Neural cell (in vitro differentiated cells): ENCODE data around the gene PSMG3. TPM values are rescaled to one million over a fixed set of nuclear protein-coding genes. Genes with fewer than 3 reads are reported as not detected.

Source experiments
- H2AFZ ChIP-seq: fragments of 200-600, 300-800 bp; sonication (generic), shearing (Covaris generic); 2 replicates; pipeline ENCODE4 v1.6.0; 2014; ENCODE audit warnings: low read depth, mild to moderate bottlenecking, antibody characterized with exemption, low read length, moderate library complexity
- H3F3A ChIP-seq: fragments of 200-600 bp; shearing (Covaris generic); 2 replicates; pipeline ENCODE4 v1.6.1; 2016; ENCODE audit warnings: mild to moderate bottlenecking, moderate library complexity, mixed read lengths, antibody characterized with exemption, low read length; ENCODE audit not compliant: insufficient read depth, poor library complexity, severe bottlenecking
- H3K27ac ChIP-seq: fragments of 200-600, 300-800 bp; sonication (generic), shearing (Covaris generic); 2 replicates; pipeline ENCODE4 v1.5.1; 2014; ENCODE audit warnings: mild to moderate bottlenecking, low read length, moderate library complexity
- H3K27me3 ChIP-seq: fragments of 300-800, 200-600 bp; sonication (generic), shearing (Covaris generic); 2 replicates; pipeline ENCODE4 v1.6.0; 2014; ENCODE audit warnings: mild to moderate bottlenecking, low read depth, low read length, moderate library complexity; ENCODE audit not compliant: insufficient read depth
- H3K36me3 ChIP-seq: fragments of 300-800, 200-600 bp; sonication (generic), shearing (Covaris generic); 2 replicates; pipeline ENCODE4 v1.5.1; 2014; ENCODE audit warnings: mild to moderate bottlenecking, antibody characterized with exemption, low read length, moderate library complexity; ENCODE audit not compliant: insufficient read depth
- H3K4me2 ChIP-seq: fragments of 300-800, 200-600 bp; sonication (generic), shearing (Covaris generic); 2 replicates; pipeline ENCODE4 v1.6.0; 2014; ENCODE audit warnings: mild to moderate bottlenecking, low read length
- H3K4me3 ChIP-seq: fragments of 300-800, 200-600 bp; sonication (generic), shearing (Covaris generic); 2 replicates; pipeline ENCODE4 v1.5.1; 2014; ENCODE audit warnings: mild to moderate bottlenecking, low read length, moderate library complexity
- H3K79me2 ChIP-seq: fragments of 200-600 bp; shearing (Covaris generic); replicated peaks from 2 replicates; pipeline ENCODE4 v1.6.0; 2014; ENCODE audit warnings: mild to moderate bottlenecking, low read length, moderate library complexity; ENCODE audit not compliant: insufficient read depth
- H3K9ac ChIP-seq: fragments of 300-800, 200-600 bp; sonication (generic), shearing (Covaris generic); 2 replicates; pipeline ENCODE4 v1.6.1; 2016; ENCODE audit warnings: mild to moderate bottlenecking, low read length, mixed read lengths
- H3K9me2 ChIP-seq: fragments of 200-600 bp; shearing (Covaris generic); 2 replicates; pipeline ENCODE4 v1.6.1; 2016; ENCODE audit warnings: mild to moderate bottlenecking, low read length, mixed read lengths; ENCODE audit not compliant: insufficient read depth
- H3K9me3 ChIP-seq: fragments of 200-600, 300-800 bp; sonication (generic), shearing (Covaris generic); 2 replicates; pipeline ENCODE4 v1.6.1; 2016; ENCODE audit warnings: mild to moderate bottlenecking, mixed run types, low read length, moderate library complexity, mixed read lengths
- H4K20me1 ChIP-seq: fragments of 200-600 bp; shearing (Covaris generic); 2 replicates; pipeline ENCODE4 v1.6.1; 2016; ENCODE audit warnings: mild to moderate bottlenecking, mixed run types; ENCODE audit not compliant: insufficient read depth
- EP300 ChIP-seq: fragments of 450-650 bp; conservative IDR thresholded peaks from 2 replicates; pipeline ENCODE4 v1.6.1; 2014; ENCODE audit warnings: antibody characterized with exemption, mild to moderate bottlenecking, moderate library complexity; ENCODE audit not compliant: poor library complexity, severe bottlenecking
- EZH2 ChIP-seq: fragments of 200-600, 300-800 bp; shearing (Covaris generic), sonication (generic); IDR thresholded peaks from 2 replicates; pipeline ENCODE4 v1.6.1; 2014; ENCODE audit warnings: antibody characterized with exemption, low read length, borderline replicate concordance, mild to moderate bottlenecking; ENCODE audit not compliant: insufficient read depth, poor library complexity, severe bottlenecking
- MXI1 ChIP-seq: fragments of 450-650 bp; conservative IDR thresholded peaks from 2 replicates; pipeline ENCODE4 v1.6.1; 2014; ENCODE audit warnings: antibody characterized with exemption, mild to moderate bottlenecking; ENCODE audit not compliant: poor library complexity, severe bottlenecking
- POLR2AphosphoS5 ChIP-seq: IDR thresholded peaks from 2 replicates; pipeline ENCODE4 v1.6.1; 2012
- RAD21 ChIP-seq: fragments of 450-650 bp; conservative IDR thresholded peaks from 2 replicates; pipeline ENCODE4 v1.6.1; 2014; ENCODE audit warnings: antibody characterized with exemption, mild to moderate bottlenecking, moderate library complexity
- SMC3 ChIP-seq: fragments of 450-650 bp; conservative IDR thresholded peaks from 2 replicates; pipeline ENCODE4 v1.6.1; 2014; ENCODE audit warnings: antibody characterized with exemption, mild to moderate bottlenecking, moderate library complexity; ENCODE audit not compliant: poor library complexity
- TAF1 ChIP-seq: IDR thresholded peaks from 2 replicates; pipeline ENCODE4 v1.6.1; 2012; ENCODE audit warnings: low read depth
- polyA plus RNA-seq: library from polyadenylated mRNA; depleted of rRNA; stranded (reverse); fragments of >200 nt; gene quantifications from 2 replicates; pipeline ENCODE4 v1.2.3, GENCODE V29; 2014
- TF ChIP-seq, protein P1 (sequence below): fragments of 450-650 bp; IDR thresholded peaks from 2 replicates; pipeline ENCODE4 v1.5.1; 2014; ENCODE audit warnings: antibody characterized with exemption, mild to moderate bottlenecking, moderate library complexity; ENCODE audit not compliant: poor library complexity, severe bottlenecking
- TF ChIP-seq, protein P2 (sequence below): IDR thresholded peaks from 2 replicates; pipeline ENCODE4 v1.6.1; 2012; ENCODE audit warnings: borderline replicate concordance

The PSMG3 gene
- polyA plus RNA-seq, 1 donor from 2014 or later, result 50.6 TPM

DNA sequence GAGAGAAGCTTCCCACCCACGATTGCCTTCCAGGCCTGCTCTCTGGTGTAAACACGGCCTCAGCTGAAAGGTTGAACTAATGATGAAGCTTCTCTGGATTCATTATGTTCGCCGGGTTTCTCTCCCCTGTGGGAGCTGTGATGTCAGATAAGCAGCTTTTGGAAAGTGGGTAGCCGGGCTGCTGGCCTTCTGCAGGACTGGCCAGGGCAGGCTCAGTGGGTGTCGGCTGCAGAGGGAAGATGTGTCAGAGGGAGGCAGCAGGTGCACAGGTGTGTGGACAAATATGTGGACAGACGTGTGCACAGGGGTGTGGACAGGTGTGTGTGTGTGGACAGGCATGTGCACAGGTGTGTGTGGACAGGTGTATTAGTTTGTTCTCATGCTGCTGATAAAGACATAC lies 28.5 kb upstream of the PSMG3 start:
- no peak overlapping the region for H2AFZ ChIP-seq
- H3K9me2 ChIP-seq, result no peaks in the 10 kb centered on the region
- no peaks in the 10 kb centered on the region for H3F3A ChIP-seq
- no peak overlapping the region for H3K9ac ChIP-seq
- no peaks in the 10 kb centered on the region for H3K79me2 ChIP-seq
- TF ChIP-seq, protein P1, sequence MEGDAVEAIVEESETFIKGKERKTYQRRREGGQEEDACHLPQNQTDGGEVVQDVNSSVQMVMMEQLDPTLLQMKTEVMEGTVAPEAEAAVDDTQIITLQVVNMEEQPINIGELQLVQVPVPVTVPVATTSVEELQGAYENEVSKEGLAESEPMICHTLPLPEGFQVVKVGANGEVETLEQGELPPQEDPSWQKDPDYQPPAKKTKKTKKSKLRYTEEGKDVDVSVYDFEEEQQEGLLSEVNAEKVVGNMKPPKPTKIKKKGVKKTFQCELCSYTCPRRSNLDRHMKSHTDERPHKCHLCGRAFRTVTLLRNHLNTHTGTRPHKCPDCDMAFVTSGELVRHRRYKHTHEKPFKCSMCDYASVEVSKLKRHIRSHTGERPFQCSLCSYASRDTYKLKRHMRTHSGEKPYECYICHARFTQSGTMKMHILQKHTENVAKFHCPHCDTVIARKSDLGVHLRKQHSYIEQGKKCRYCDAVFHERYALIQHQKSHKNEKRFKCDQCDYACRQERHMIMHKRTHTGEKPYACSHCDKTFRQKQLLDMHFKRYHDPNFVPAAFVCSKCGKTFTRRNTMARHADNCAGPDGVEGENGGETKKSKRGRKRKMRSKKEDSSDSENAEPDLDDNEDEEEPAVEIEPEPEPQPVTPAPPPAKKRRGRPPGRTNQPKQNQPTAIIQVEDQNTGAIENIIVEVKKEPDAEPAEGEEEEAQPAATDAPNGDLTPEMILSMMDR, result no peak
- TF ChIP-seq, protein P2, sequence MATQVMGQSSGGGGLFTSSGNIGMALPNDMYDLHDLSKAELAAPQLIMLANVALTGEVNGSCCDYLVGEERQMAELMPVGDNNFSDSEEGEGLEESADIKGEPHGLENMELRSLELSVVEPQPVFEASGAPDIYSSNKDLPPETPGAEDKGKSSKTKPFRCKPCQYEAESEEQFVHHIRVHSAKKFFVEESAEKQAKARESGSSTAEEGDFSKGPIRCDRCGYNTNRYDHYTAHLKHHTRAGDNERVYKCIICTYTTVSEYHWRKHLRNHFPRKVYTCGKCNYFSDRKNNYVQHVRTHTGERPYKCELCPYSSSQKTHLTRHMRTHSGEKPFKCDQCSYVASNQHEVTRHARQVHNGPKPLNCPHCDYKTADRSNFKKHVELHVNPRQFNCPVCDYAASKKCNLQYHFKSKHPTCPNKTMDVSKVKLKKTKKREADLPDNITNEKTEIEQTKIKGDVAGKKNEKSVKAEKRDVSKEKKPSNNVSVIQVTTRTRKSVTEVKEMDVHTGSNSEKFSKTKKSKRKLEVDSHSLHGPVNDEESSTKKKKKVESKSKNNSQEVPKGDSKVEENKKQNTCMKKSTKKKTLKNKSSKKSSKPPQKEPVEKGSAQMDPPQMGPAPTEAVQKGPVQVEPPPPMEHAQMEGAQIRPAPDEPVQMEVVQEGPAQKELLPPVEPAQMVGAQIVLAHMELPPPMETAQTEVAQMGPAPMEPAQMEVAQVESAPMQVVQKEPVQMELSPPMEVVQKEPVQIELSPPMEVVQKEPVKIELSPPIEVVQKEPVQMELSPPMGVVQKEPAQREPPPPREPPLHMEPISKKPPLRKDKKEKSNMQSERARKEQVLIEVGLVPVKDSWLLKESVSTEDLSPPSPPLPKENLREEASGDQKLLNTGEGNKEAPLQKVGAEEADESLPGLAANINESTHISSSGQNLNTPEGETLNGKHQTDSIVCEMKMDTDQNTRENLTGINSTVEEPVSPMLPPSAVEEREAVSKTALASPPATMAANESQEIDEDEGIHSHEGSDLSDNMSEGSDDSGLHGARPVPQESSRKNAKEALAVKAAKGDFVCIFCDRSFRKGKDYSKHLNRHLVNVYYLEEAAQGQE, result no peak
- TF ChIP-seq SMC3 (no peak), RAD21 (no peak), EZH2 (no peak), EP300 (no peak), MXI1 (no peak), TAF1 (no peak), POLR2AphosphoS5 (no peak)
- H3K4me2 ChIP-seq, result no peak overlapping the region
- H3K4me3 ChIP-seq, result no peak overlapping the region
- no peaks in the 10 kb centered on the region for H3K27me3 ChIP-seq
- H4K20me1 ChIP-seq, result no peaks in the 10 kb centered on the region
- no peak overlapping the region for H3K27ac ChIP-seq
- no peaks in the 10 kb centered on the region for H3K9me3 ChIP-seq
- H3K36me3 ChIP-seq, result no peaks in the 10 kb centered on the region

DNA sequence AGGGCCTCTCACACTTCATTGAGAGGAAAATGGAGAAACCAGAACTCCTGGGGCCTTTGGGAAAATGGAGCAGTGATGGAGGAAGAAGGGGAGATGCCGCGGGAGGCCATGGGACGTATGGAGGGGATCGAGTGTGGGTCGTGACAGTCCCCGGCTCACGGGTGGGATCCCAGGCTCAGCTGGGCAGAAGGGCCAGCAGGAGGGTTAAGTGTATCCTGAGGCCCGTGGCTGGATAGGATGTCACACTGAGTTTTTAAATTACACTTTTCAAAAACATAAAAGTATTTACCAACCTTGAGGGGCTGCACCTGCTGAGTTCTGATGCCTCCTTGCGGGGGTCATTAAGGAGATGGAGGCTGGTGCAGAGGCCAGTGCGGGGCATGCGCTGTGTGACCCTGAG lies 28.0 kb upstream of the PSMG3 start:
- no peaks in the 10 kb centered on the region for H3F3A ChIP-seq
- no peak overlapping the region for H3K9ac ChIP-seq

More for the DNA sequence above, 28.0 kb upstream of the PSMG3 start:
- no peak overlapping the region for H2AFZ ChIP-seq
- H3K27ac ChIP-seq, result no peak overlapping the region
- no peaks in the 10 kb centered on the region for H3K9me2 ChIP-seq
- H3K36me3 ChIP-seq, result no peaks in the 10 kb centered on the region
- no peaks in the 10 kb centered on the region for H3K79me2 ChIP-seq
- no peak overlapping the region for H3K4me2 ChIP-seq
- no peaks in the 10 kb centered on the region for H3K27me3 ChIP-seq
- TF ChIP-seq, protein P1, result no peak
- TF ChIP-seq, protein P2, result no peak
- no peak for TF ChIP-seq EZH2
- TF ChIP-seq POLR2AphosphoS5, result no peak
- no peak for TF ChIP-seq EP300
- no peak for TF ChIP-seq MXI1
- TF ChIP-seq TAF1, result no peak
- TF ChIP-seq SMC3, result no peak
- no peak for TF ChIP-seq RAD21
- no peaks in the 10 kb centered on the region for H4K20me1 ChIP-seq
- H3K4me3 ChIP-seq, result no peak overlapping the region
- no peaks in the 10 kb centered on the region for H3K9me3 ChIP-seq
